Measurements from ENCODE around the gene PDSS2. TPM values are rescaled to one million over a fixed set of nuclear protein-coding genes. Genes with fewer than 3 reads are reported as not detected.
"Not testable (repeated sequence)": the region's sequence is repeated elsewhere in the genome, so short reads cannot be mapped to it uniquely, and the experiment has no call there.

The PDSS2 gene
- polyA plus RNA-seq, 1 of the 3 experiments (the other 2 are of a cell fraction) = 5.6 TPM

GRCh38 chr6:107280791-107281190 is 178.6 kb downstream of the PDSS2 start (continued):
- TF ChIP-seq USF2 (IDR thresholded peaks at IDR 0.05; ENCODE audit: borderline replicate concordance, low read depth, low read length) (no peak), TCF12 (IDR thresholded peaks at IDR 0.05) (no peak), REST (IDR thresholded peaks at IDR 0.05; ENCODE audit: low read depth, low read length) (no peak), NRF1 (IDR thresholded peaks at IDR 0.05; ENCODE audit: low read depth, low read length) (no peak)

- H2AFZ ChIP-seq (ENCODE audit: low read depth); DNase-seq; H3K27me3 ChIP-seq (ENCODE audit: insufficient read depth); H3K9ac ChIP-seq; H4K20me1 ChIP-seq (ENCODE audit: insufficient read depth); H3F3A ChIP-seq (replicated peaks; ENCODE audit: insufficient read depth); H3K4me1 ChIP-seq (ENCODE audit: control insufficient read depth in 1 of 2, insufficient read depth in 2 of 2, low read depth in 1 of 2, low read length in 1 of 2); H3K9me2 ChIP-seq; H3K9me3 ChIP-seq; H3K27ac ChIP-seq (ENCODE audit: low read depth in 2 of 2, low read length in 1 of 2); H3K79me2 ChIP-seq (ENCODE audit: insufficient read depth); H3K36me3 ChIP-seq (replicated peaks in 1 of 2; ENCODE audit: control insufficient read depth in 1 of 2, insufficient read depth in 2 of 2, low read length in 1 of 2); POLR2A ChIA-PET; H3K4me3 ChIP-seq (ENCODE audit: low read depth in 2 of 2, low read length in 1 of 2); H3K4me2 ChIP-seq: not testable (repeated sequence)
- WGBS (ENCODE audit: low lambda C conversion rate) = 97% methylated on average over 7 of the region's 7 CpGs
- CTCF ChIA-PET = interaction anchor here (0.7 kb wide), 1 partner anchor 120 kb away, joined by 3 read pairs; no protein-coding TSS in a partner anchor
These were observed 179.4 kb downstream of the PDSS2 start for GRCh38 chr6:107280001-107280400.

GRCh38 chr6:107275330-107275865 is 184.0 kb downstream of the PDSS2 start:
- TF ChIP-seq FOXM1 (IDR thresholded peaks at IDR 0.05; ENCODE audit: low read depth) (no peak), TCF12 (IDR thresholded peaks at IDR 0.05) (no peak), USF1 (IDR thresholded peaks at IDR 0.05; ENCODE audit: borderline replicate concordance, low read depth) (0 out of 2 replicates have a peak, but pooled peaks have one; percentile 12), FOXJ3 (CRISPR knock-in tag; IDR thresholded peaks at IDR 0.05) (no peak), PBX3 (IDR thresholded peaks at IDR 0.05) (no peak), IRF3 (IDR thresholded peaks at IDR 0.05; ENCODE audit: low read depth, low read length) (no peak)
- 92% methylated on average over 2 of the region's 2 CpGs for WGBS (ENCODE audit: low lambda C conversion rate)
- no peaks in the 10 kb centered on the region for H3K27me3 ChIP-seq (ENCODE audit: insufficient read depth)
- no peak overlapping the region for H3K27ac ChIP-seq (ENCODE audit: low read depth in 2 of 2, low read length in 1 of 2)
- no peaks in the 10 kb centered on the region for H3K36me3 ChIP-seq (replicated peaks in 1 of 2; ENCODE audit: control insufficient read depth in 1 of 2, insufficient read depth in 2 of 2, low read length in 1 of 2)
- POLR2A ChIA-PET = no interaction called here
- H3K79me2 ChIP-seq (ENCODE audit: insufficient read depth) = no peaks in the 10 kb centered on the region
- H3K4me3 ChIP-seq (ENCODE audit: low read depth in 2 of 2, low read length in 1 of 2) = no peak overlapping the region
- no peak overlapping the region for H2AFZ ChIP-seq (ENCODE audit: low read depth)
- H3K9me3 ChIP-seq = no peaks in the 10 kb centered on the region
- no peaks in the 10 kb centered on the region for H3K9me2 ChIP-seq
- DNase-seq = no peak
- no peaks in the 10 kb centered on the region for H4K20me1 ChIP-seq (ENCODE audit: insufficient read depth)
- H3F3A ChIP-seq (replicated peaks; ENCODE audit: insufficient read depth) = no peaks in the 10 kb centered on the region
- no peak overlapping the region for H3K4me2 ChIP-seq
- H3K4me1 ChIP-seq (ENCODE audit: control insufficient read depth in 1 of 2, insufficient read depth in 2 of 2, low read depth in 1 of 2, low read length in 1 of 2) = no peaks in the 10 kb centered on the region; a peak in 1 of 4 replicates
- no peak overlapping the region for H3K9ac ChIP-seq
- CTCF ChIA-PET = no interaction called here
